Cardiac fibroblast (primary cell): ENCODE measurements around the gene MYO7A.

ENCODE experiments used
- DNase-seq, 2 donors: peaks; one replicate each; pipeline versions ENCODE4 v3.0.0 to v3.0.0-alpha.2; 2010; ENCODE audit warnings: low read depth in 2 of 2
- H3K4me3 ChIP-seq, 2 donors: replicated peaks in 1 of 2; 1 replicate in 1 of 2; 2 replicates in 1 of 2; pipeline ENCODE4 v1.5.1; 2011; ENCODE audit warnings: low read depth in 2 of 2, low read length in 2 of 2, mild to moderate bottlenecking in 2 of 2, moderate library complexity in 1 of 2
- CTCF ChIP-seq: IDR thresholded peaks from one replicate; pipeline ENCODE4 v1.5.1; 2011; ENCODE audit warnings: low read depth, mild to moderate bottlenecking, low read length, inconsistent platforms

MYO7A gene

GRCh38 chr11:77190331-77191075 lies 62.5 kb downstream of the MYO7A start:
- DNase-seq = no peak
- TF ChIP-seq CTCF = no peak
- no peak overlapping the region for H3K4me3 ChIP-seq

GRCh38 chr11:77191429-77191822 lies 63.4 kb downstream of the MYO7A start:
- TF ChIP-seq CTCF = no peak
- no peak for DNase-seq
- H3K4me3 ChIP-seq = peak overlapping the region in 1 of 2 donors; percentile 32

GRCh38 chr11:77191823-77192495 lies 63.9 kb downstream of the MYO7A start:
- H3K4me3 ChIP-seq = peak overlapping the region in 1 of 2 donors; percentile 32
- DNase-seq = peak; percentile 54 to 71
- TF ChIP-seq CTCF = peak; percentile 74

GRCh38 chr11:77193167-77193566 lies 65.1 kb downstream of the MYO7A start:
- no peak for DNase-seq
- no peak for TF ChIP-seq CTCF
- no peak overlapping the region for H3K4me3 ChIP-seq

- H3K4me3 ChIP-seq = no peak overlapping the region
- DNase-seq = no peak
- TF ChIP-seq CTCF = no peak
Measured at GRCh38 chr11:77193911-77194830, 66.1 kb downstream of the MYO7A start.

GRCh38 chr11:77195071-77195755 lies 67.2 kb downstream of the MYO7A start:
- no peak for DNase-seq
- H3K4me3 ChIP-seq = no peak overlapping the region
- TF ChIP-seq CTCF = no peak
